Nephron progenitor cell (in vitro differentiated cells): ENCODE measurements around the gene ATP13A4.

Source experiments
- DNase-seq: peaks from one replicate; pipeline ENCODE4 v3.0.0; 2021
- H3K27ac Mint-ChIP-seq: 2 replicates; pipeline ENCODE4 v1.8.0; 2021; ENCODE audit warnings: mild to moderate bottlenecking, moderate library complexity, mixed read lengths
- H3K27me3 Mint-ChIP-seq: 2 replicates; pipeline ENCODE4 v1.8.0; 2021; ENCODE audit warnings: mild to moderate bottlenecking, low read depth, mixed read lengths; ENCODE audit not compliant: poor library complexity
- H3K36me3 Mint-ChIP-seq: 2 replicates; pipeline ENCODE4 v1.8.0; 2021; ENCODE audit warnings: low read depth, mixed read lengths
- H3K4me1 Mint-ChIP-seq: 2 replicates; pipeline ENCODE4 v1.8.0; 2021; ENCODE audit warnings: mixed read lengths
- H3K4me3 Mint-ChIP-seq: 2 replicates; pipeline ENCODE4 v1.8.0; 2021; ENCODE audit warnings: mild to moderate bottlenecking, moderate library complexity, mixed read lengths
- H3K9me3 Mint-ChIP-seq: 2 replicates; pipeline ENCODE4 v1.8.0; 2021; ENCODE audit warnings: mild to moderate bottlenecking, moderate library complexity, mixed read lengths
- CTCF ChIP-seq: fragments of 200-600 bp; sonication (generic); IDR thresholded peaks from 2 replicates; pipeline ENCODE4 v1.5.0; 2021; ENCODE audit warnings: antibody characterized with exemption

Gene ATP13A4

DNA sequence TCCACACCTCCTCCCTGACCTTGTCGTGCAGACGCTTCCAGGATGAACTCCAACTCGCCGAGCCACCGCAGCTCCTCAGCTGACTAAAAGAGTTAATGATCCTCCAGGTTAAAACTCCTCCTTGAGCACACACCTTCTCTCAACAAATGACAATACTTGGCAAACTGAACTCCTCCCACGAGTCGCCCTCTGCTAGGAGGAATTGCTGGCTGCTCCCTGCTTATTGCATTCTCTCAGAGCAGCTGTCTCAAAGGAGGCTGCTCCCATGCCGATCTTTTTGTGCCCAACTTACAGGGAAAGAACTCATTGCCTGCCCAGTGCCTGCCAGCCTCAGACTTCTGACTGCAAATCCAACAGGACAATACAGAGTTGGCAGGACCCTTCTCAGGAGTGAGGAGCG, at the start of gene ATP13A4:
Gene ATP13A4, minus strand, starts transcription at position 85 of the 400 bp plus-strand sequence. CDS start 96 bp downstream, outside the sequence.
- no peak for TF ChIP-seq CTCF
- peaks cover 2% of the 10 kb centered on the region for H3K27me3 Mint-ChIP-seq
- H3K36me3 Mint-ChIP-seq = no peaks in the 10 kb centered on the region
- no peak within 1 kb of the TSS for H3K27ac Mint-ChIP-seq
- H3K4me1 Mint-ChIP-seq = peaks cover 8% of the 10 kb centered on the region
- DNase-seq = no peak
- H3K4me3 Mint-ChIP-seq = no peak within 1 kb of the TSS
- H3K9me3 Mint-ChIP-seq = no peaks in the 10 kb centered on the region

GRCh38 chr3:193599393-193599792, 44.7 kb upstream of the ATP13A4 start:
- Mint-ChIP-seq H3K36me3 (peaks cover 69% of the 10 kb centered on the region), H3K9me3 (no peaks in the 10 kb centered on the region), H3K27ac (no peak overlapping the region), H3K4me3 (no peak overlapping the region), H3K4me1 (peaks cover 18% of the 10 kb centered on the region), H3K27me3 (no peaks in the 10 kb centered on the region)
- no peak for TF ChIP-seq CTCF
- DNase-seq = no peak

GRCh38 chr3:193598202-193598601, 43.5 kb upstream of the ATP13A4 start:
- Mint-ChIP-seq H3K36me3 (peaks cover 64% of the 10 kb centered on the region), H3K4me1 (peaks cover 26% of the 10 kb centered on the region), H3K27ac (no peak overlapping the region), H3K27me3 (no peaks in the 10 kb centered on the region), H3K4me3 (no peak overlapping the region), H3K9me3 (no peaks in the 10 kb centered on the region)
- no peak for TF ChIP-seq CTCF
- no peak for DNase-seq

DNA sequence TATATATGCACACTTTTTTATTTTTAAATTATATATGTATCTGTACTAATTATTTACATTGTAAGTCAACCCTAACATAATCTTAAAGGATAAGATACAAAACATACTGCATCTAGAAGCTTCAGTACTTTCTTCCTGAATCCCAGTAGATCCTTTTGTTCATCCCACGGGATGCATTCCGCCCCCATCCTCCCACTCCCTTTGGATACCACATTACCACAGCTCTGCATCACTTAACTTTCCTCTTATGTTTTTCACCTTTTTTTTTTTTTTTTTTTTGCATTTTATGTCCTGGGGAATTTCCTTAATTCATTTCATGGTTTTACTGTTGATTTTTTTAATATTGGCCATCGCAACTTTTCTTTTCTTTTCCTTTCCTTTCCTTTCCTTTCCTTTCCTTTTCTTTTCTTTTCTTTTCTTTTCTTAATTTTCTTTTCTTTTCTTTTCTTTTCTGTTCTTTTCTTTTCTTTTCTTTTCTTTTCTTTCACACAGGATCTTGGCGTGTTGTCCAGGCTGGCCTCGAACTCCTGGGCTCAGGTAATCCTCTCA, 41.3 kb upstream of the ATP13A4 start:
- Mint-ChIP-seq H3K36me3 (peaks cover 50% of the 10 kb centered on the region), H3K9me3 (no peaks in the 10 kb centered on the region), H3K4me1 (peaks cover 38% of the 10 kb centered on the region), H3K27me3 (no peaks in the 10 kb centered on the region), H3K4me3 (peak overlapping the region; percentile 33), H3K27ac (peak overlapping the region; percentile 12)
- no peak for DNase-seq
- no peak for TF ChIP-seq CTCF

- no peaks in the 10 kb centered on the region for H3K9me3 Mint-ChIP-seq
- no peak overlapping the region for H3K27ac Mint-ChIP-seq
- H3K4me3 Mint-ChIP-seq = peak overlapping the region; percentile 97
- no peaks in the 10 kb centered on the region for H3K27me3 Mint-ChIP-seq
- no peak for DNase-seq
- TF ChIP-seq CTCF = no peak
- H3K4me1 Mint-ChIP-seq = peaks cover 38% of the 10 kb centered on the region
- peaks cover 43% of the 10 kb centered on the region for H3K36me3 Mint-ChIP-seq
Observed at GRCh38 chr3:193594946-193595689, 40.4 kb upstream of the ATP13A4 start.

- Mint-ChIP-seq H3K27me3 (peaks cover 5% of the 10 kb centered on the region), H3K27ac (peak overlapping the region; percentile 88), H3K4me3 (peak overlapping the region; percentile 97), H3K9me3 (no peaks in the 10 kb centered on the region), H3K36me3 (peaks cover 28% of the 10 kb centered on the region), H3K4me1 (peaks cover 38% of the 10 kb centered on the region)
- DNase-seq = peak; percentile 12
- TF ChIP-seq CTCF = no peak
Observed at GRCh38 chr3:193593668-193594030, 39.0 kb upstream of the ATP13A4 start.
